ENCODE data around the gene TTC4.

DNA sequence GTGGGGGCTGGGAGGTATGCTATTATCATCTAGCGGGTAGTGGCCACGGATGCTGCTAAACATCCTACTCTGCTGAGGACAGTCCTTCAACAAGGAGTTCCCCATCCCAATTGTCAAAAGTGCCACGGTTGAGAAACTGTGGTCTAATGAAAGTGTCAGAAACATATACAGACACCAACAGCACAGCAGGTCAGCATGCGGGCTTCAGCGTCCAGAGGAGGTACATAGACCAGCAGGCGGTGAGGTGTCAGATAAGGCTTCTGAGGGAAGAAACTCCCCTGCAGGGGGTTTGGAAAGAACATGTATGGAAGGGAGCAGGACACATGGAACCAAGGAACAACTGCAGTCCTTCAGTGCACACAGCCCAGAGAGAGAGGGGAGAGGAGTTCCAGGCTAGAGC is 4.8 kb upstream of the TTC4 start:
- TF ChIP-seq EP300 (conservative IDR thresholded peaks at IDR 0.05; ENCODE audit: poor library complexity, severe bottlenecking): no peak
- no peak for TF ChIP-seq EZH2 (IDR thresholded peaks at IDR 0.05; ENCODE audit: borderline replicate concordance, insufficient read depth, low read length, poor library complexity, severe bottlenecking)
- TF ChIP-seq, protein P1, sequence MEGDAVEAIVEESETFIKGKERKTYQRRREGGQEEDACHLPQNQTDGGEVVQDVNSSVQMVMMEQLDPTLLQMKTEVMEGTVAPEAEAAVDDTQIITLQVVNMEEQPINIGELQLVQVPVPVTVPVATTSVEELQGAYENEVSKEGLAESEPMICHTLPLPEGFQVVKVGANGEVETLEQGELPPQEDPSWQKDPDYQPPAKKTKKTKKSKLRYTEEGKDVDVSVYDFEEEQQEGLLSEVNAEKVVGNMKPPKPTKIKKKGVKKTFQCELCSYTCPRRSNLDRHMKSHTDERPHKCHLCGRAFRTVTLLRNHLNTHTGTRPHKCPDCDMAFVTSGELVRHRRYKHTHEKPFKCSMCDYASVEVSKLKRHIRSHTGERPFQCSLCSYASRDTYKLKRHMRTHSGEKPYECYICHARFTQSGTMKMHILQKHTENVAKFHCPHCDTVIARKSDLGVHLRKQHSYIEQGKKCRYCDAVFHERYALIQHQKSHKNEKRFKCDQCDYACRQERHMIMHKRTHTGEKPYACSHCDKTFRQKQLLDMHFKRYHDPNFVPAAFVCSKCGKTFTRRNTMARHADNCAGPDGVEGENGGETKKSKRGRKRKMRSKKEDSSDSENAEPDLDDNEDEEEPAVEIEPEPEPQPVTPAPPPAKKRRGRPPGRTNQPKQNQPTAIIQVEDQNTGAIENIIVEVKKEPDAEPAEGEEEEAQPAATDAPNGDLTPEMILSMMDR (IDR thresholded peaks at IDR 0.05; ENCODE audit: poor library complexity, severe bottlenecking): no peak
- TF ChIP-seq RAD21 (conservative IDR thresholded peaks at IDR 0.05): no peak
- TF ChIP-seq, protein P2, sequence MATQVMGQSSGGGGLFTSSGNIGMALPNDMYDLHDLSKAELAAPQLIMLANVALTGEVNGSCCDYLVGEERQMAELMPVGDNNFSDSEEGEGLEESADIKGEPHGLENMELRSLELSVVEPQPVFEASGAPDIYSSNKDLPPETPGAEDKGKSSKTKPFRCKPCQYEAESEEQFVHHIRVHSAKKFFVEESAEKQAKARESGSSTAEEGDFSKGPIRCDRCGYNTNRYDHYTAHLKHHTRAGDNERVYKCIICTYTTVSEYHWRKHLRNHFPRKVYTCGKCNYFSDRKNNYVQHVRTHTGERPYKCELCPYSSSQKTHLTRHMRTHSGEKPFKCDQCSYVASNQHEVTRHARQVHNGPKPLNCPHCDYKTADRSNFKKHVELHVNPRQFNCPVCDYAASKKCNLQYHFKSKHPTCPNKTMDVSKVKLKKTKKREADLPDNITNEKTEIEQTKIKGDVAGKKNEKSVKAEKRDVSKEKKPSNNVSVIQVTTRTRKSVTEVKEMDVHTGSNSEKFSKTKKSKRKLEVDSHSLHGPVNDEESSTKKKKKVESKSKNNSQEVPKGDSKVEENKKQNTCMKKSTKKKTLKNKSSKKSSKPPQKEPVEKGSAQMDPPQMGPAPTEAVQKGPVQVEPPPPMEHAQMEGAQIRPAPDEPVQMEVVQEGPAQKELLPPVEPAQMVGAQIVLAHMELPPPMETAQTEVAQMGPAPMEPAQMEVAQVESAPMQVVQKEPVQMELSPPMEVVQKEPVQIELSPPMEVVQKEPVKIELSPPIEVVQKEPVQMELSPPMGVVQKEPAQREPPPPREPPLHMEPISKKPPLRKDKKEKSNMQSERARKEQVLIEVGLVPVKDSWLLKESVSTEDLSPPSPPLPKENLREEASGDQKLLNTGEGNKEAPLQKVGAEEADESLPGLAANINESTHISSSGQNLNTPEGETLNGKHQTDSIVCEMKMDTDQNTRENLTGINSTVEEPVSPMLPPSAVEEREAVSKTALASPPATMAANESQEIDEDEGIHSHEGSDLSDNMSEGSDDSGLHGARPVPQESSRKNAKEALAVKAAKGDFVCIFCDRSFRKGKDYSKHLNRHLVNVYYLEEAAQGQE (IDR thresholded peaks at IDR 0.05; ENCODE audit: borderline replicate concordance): no peak
- no peak for TF ChIP-seq MXI1 (conservative IDR thresholded peaks at IDR 0.05; ENCODE audit: poor library complexity, severe bottlenecking)
- TF ChIP-seq TAF1 (IDR thresholded peaks at IDR 0.05; ENCODE audit: low read depth): no peak
- TF ChIP-seq POLR2AphosphoS5 (IDR thresholded peaks at IDR 0.05): no peak
- TF ChIP-seq SMC3 (conservative IDR thresholded peaks at IDR 0.05; ENCODE audit: poor library complexity): no peak
